HepG2 (cell line): ENCODE measurements around the gene SLC25A25. TPM values are rescaled to one million over a fixed set of nuclear protein-coding genes. Genes with fewer than 3 reads are reported as not detected.

ENCODE experiments used
- CTCF ChIP-seq: sonication (generic); formaldehyde crosslinking; IDR thresholded peaks from 2 replicates; pipeline ENCODE4 v1.5.0; 2020; ENCODE audit warnings: mild to moderate bottlenecking, missing genetic modification reagents, moderate library complexity
- DNMT3B ChIP-seq: conservative IDR thresholded peaks from 2 replicates; pipeline ENCODE4 v1.6.1; 2016; ENCODE audit warnings: missing biosample characterization, control low read depth
- GLI4 ChIP-seq: sonication (generic); formaldehyde crosslinking; IDR thresholded peaks from 2 replicates; pipeline ENCODE4 v1.5.1; 2020; ENCODE audit warnings: missing genetic modification reagents, mild to moderate bottlenecking, moderate library complexity, borderline replicate concordance
- KDM4B ChIP-seq: sonication (generic); formaldehyde crosslinking; IDR thresholded peaks from 2 replicates; pipeline ENCODE4 v1.4.0; 2020; ENCODE audit warnings: missing genetic modification reagents
- MZF1 ChIP-seq: sonication (generic); formaldehyde crosslinking; IDR thresholded peaks from 2 replicates; pipeline ENCODE4 v1.8.1; 2023; ENCODE audit warnings: mild to moderate bottlenecking, missing genetic modification reagents, borderline replicate concordance
- NFATC3 ChIP-seq: sonication (generic); formaldehyde crosslinking; IDR thresholded peaks from 2 replicates; pipeline ENCODE4 v1.5.1; 2020; ENCODE audit warnings: mild to moderate bottlenecking, missing genetic modification reagents
- PTBP1 ChIP-seq: fragments of 200-400 bp; formaldehyde crosslinking; IDR thresholded peaks from 2 replicates; pipeline ENCODE4 v1.6.1; 2018; ENCODE audit warnings: low read length, low read depth; ENCODE audit not compliant: poor library complexity, severe bottlenecking
- SMAD9 ChIP-seq: sonication (generic); formaldehyde crosslinking; IDR thresholded peaks from 2 replicates; pipeline ENCODE4 v1.5.1; 2020; ENCODE audit warnings: mild to moderate bottlenecking, missing genetic modification reagents
- SRY ChIP-seq: sonication (generic); formaldehyde crosslinking; IDR thresholded peaks from 2 replicates; pipeline ENCODE4 v1.8.0; 2022; ENCODE audit warnings: mild to moderate bottlenecking, missing genetic modification reagents
- TBX3 ChIP-seq: fragments of 450-650 bp; IDR thresholded peaks from 2 replicates; pipeline ENCODE4 v1.6.1; 2017; ENCODE audit warnings: antibody characterized with exemption, mild to moderate bottlenecking, inconsistent platforms, borderline replicate concordance
- ZBTB39 ChIP-seq: sonication (generic); formaldehyde crosslinking; IDR thresholded peaks from 2 replicates; pipeline ENCODE4 v1.5.0; 2020; ENCODE audit warnings: missing genetic modification reagents
- ZBTB7B ChIP-seq: sonication (generic); formaldehyde crosslinking; IDR thresholded peaks from 2 replicates; pipeline ENCODE4 v1.4.0; 2020; ENCODE audit warnings: missing genetic modification reagents
- ZFP62 ChIP-seq: sonication (generic); formaldehyde crosslinking; IDR thresholded peaks from 2 replicates; pipeline ENCODE4 v1.4.0; 2020; ENCODE audit warnings: missing genetic modification reagents
- ZMYM3 ChIP-seq: sonication (generic); formaldehyde crosslinking; IDR thresholded peaks from 2 replicates; pipeline ENCODE4 v1.5.1; 2020; ENCODE audit warnings: mild to moderate bottlenecking, missing genetic modification reagents
- ZNF160 ChIP-seq: sonication (generic); formaldehyde crosslinking; IDR thresholded peaks from 2 replicates; pipeline ENCODE4 v1.8.0; 2022; ENCODE audit warnings: mild to moderate bottlenecking, inconsistent platforms, missing genetic modification reagents
- polyA plus RNA-seq, 8 experiments: library from polyadenylated mRNA; depleted of rRNA in 3 of 8; stranded (reverse) in 7 of 8; unstranded in 1 of 8; fragments of >200 nt; fragmentation: Illumina TruSeq in 4 of 8; extraction: Trizol in 4 of 8; gene quantifications; 2 replicates each; pipeline versions ENCODE4 v1.2.1 to v1.2.3, GENCODE V29; 2011 to 2016; ENCODE audit warnings: low read depth in 4 of 8, missing spikeins in 1 of 8, mixed read lengths in 1 of 8; ENCODE audit not compliant: insufficient read depth in 1 of 8
- total RNA-seq, 5 experiments: library from RNA; depleted of rRNA; stranded (reverse); fragments of >200 nt; fragmentation: Illumina TruSeq; extraction: Trizol; gene quantifications; 2 replicates each; pipeline ENCODE4 v1.2.3, GENCODE V29; 2016; ENCODE audit warnings: low read depth in 1 of 5
- TF ChIP-seq, protein P1 (sequence below): sonication (generic); formaldehyde crosslinking; IDR thresholded peaks from 2 replicates; pipeline ENCODE4 v1.4.0; 2020; ENCODE audit warnings: low read depth, mild to moderate bottlenecking, missing genetic modification reagents
- TF ChIP-seq, protein P2 (sequence below): sonication (generic); formaldehyde crosslinking; IDR thresholded peaks from 2 replicates; pipeline ENCODE4 v1.4.0; 2020; ENCODE audit warnings: missing genetic modification reagents
- TF ChIP-seq, protein P3 (sequence below): sonication (generic); formaldehyde crosslinking; IDR thresholded peaks from 2 replicates; pipeline ENCODE4 v1.4.0; 2020; ENCODE audit warnings: mild to moderate bottlenecking, low read depth, missing genetic modification reagents
- TF ChIP-seq, protein P4 (sequence below): sonication (generic); formaldehyde crosslinking; IDR thresholded peaks from 2 replicates; pipeline ENCODE4 v1.4.0; 2020; ENCODE audit warnings: missing genetic modification reagents, borderline replicate concordance

Gene SLC25A25
- total and polyA plus RNA-seq, 2 of the 13 experiments (the other 11 are each of a cell fraction or from before 2014, with no cell fraction given), result 10.5 to 24.8 TPM

DNA sequence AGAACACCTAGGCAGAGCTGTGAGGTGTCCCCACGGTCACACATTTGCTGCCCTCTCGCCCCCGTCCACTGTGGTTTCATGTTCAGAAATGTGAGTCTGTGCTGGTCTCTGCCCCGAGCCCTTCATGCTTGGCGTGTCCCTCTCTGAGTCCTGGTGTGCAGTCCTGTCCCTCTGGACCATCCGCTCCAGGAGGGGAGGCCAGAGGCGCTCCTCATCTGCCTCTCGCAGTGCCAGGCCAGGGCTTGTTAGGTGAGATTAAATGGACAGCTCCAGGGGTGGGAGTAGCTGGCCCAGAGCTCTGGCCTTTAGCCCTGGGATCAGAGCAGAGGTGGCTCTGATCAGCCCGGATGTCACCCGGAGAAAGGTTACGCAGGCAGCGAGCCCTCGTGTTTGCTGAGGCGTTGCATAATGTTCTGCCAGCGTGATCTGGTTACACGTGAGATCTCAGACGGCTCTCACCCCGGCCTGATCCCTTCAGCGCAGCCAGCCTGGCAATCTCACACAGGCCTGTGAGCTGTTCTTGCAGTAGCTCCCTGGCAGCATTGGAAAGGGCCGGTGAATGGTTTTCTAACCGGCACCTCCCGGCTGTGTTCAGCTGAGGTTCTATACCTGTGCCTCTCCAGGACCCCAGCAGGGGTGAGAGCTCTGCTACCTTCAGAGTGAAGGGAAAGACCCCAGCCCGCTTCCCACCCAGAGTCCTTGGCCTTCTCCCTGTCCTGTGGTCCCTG is 35.0 kb downstream of the SLC25A25 start (continued):
- TF ChIP-seq CTCF (no peak), NFATC3 (CRISPR knock-in tag) (no peak), ZNF160 (CRISPR knock-in tag) (peak; percentile 92), ZMYM3 (peak; percentile 88), ZFP62 (CRISPR knock-in tag) (no peak), SRY (CRISPR knock-in tag) (peak; percentile 96; the same call in 1 of the 2 replicates), KDM4B (peak; percentile 98), MZF1 (CRISPR knock-in tag) (peak; percentile 38; the same call in 1 of the 2 replicates), ZBTB7B (peak; percentile 93), SMAD9 (no peak; the same call in none of the 2 replicates), PTBP1 (no peak), TBX3 (peak; percentile 46; the same call in 1 of the 2 replicates), GLI4 (CRISPR knock-in tag) (peak; percentile 90; the same call in 1 of the 2 replicates), DNMT3B (CRISPR knock-in tag) (peak; percentile 91), ZBTB39 (CRISPR knock-in tag) (no peak; the same call in 1 of the 2 replicates)
- TF ChIP-seq, protein P1, sequence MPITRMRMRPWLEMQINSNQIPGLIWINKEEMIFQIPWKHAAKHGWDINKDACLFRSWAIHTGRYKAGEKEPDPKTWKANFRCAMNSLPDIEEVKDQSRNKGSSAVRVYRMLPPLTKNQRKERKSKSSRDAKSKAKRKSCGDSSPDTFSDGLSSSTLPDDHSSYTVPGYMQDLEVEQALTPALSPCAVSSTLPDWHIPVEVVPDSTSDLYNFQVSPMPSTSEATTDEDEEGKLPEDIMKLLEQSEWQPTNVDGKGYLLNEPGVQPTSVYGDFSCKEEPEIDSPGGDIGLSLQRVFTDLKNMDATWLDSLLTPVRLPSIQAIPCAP (CRISPR knock-in tag), result peak; percentile 41; the same call in 1 of the 2 replicates
- TF ChIP-seq, protein P2, sequence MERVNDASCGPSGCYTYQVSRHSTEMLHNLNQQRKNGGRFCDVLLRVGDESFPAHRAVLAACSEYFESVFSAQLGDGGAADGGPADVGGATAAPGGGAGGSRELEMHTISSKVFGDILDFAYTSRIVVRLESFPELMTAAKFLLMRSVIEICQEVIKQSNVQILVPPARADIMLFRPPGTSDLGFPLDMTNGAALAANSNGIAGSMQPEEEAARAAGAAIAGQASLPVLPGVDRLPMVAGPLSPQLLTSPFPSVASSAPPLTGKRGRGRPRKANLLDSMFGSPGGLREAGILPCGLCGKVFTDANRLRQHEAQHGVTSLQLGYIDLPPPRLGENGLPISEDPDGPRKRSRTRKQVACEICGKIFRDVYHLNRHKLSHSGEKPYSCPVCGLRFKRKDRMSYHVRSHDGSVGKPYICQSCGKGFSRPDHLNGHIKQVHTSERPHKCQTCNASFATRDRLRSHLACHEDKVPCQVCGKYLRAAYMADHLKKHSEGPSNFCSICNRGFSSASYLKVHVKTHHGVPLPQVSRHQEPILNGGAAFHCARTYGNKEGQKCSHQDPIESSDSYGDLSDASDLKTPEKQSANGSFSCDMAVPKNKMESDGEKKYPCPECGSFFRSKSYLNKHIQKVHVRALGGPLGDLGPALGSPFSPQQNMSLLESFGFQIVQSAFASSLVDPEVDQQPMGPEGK (CRISPR knock-in tag), result peak; percentile 68
- TF ChIP-seq, protein P3, sequence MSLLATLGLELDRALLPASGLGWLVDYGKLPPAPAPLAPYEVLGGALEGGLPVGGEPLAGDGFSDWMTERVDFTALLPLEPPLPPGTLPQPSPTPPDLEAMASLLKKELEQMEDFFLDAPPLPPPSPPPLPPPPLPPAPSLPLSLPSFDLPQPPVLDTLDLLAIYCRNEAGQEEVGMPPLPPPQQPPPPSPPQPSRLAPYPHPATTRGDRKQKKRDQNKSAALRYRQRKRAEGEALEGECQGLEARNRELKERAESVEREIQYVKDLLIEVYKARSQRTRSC, result peak; percentile 90
- TF ChIP-seq, protein P4, sequence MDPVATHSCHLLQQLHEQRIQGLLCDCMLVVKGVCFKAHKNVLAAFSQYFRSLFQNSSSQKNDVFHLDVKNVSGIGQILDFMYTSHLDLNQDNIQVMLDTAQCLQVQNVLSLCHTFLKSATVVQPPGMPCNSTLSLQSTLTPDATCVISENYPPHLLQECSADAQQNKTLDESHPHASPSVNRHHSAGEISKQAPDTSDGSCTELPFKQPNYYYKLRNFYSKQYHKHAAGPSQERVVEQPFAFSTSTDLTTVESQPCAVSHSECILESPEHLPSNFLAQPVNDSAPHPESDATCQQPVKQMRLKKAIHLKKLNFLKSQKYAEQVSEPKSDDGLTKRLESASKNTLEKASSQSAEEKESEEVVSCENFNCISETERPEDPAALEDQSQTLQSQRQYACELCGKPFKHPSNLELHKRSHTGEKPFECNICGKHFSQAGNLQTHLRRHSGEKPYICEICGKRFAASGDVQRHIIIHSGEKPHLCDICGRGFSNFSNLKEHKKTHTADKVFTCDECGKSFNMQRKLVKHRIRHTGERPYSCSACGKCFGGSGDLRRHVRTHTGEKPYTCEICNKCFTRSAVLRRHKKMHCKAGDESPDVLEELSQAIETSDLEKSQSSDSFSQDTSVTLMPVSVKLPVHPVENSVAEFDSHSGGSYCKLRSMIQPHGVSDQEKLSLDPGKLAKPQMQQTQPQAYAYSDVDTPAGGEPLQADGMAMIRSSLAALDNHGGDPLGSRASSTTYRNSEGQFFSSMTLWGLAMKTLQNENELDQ (CRISPR knock-in tag), result 0 out of 2 replicates have a peak, but pooled peaks have one; percentile 13
